RCC 7860 (cell line): ENCODE data around the gene RECK.

ENCODE experiments used
- DNase-seq: peaks from one replicate; pipeline ENCODE4 v3.0.0-alpha.2; 2015; ENCODE audit warnings: low spot score
- FAIRE-seq: peaks from 2 replicates; lab custom pipeline; 2012; peaks lifted over from hg19 to GRCh38; lab: Jason Lieb, UNC

RECK gene

GRCh38 chr9:36136894-36137391, 100.2 kb downstream of the RECK start:
- DNase-seq = no peak
- FAIRE-seq = no peak

GRCh38 chr9:36137392-36138004, 100.8 kb downstream of the RECK start:
- no peak for DNase-seq
- no peak for FAIRE-seq

- FAIRE-seq (no peak), DNase-seq (no peak)
Observed at GRCh38 chr9:36138496-36138895, 101.8 kb downstream of the RECK start.

GRCh38 chr9:36138901-36139300, 102.2 kb downstream of the RECK start:
- FAIRE-seq (no peak), DNase-seq (no peak)

DNA sequence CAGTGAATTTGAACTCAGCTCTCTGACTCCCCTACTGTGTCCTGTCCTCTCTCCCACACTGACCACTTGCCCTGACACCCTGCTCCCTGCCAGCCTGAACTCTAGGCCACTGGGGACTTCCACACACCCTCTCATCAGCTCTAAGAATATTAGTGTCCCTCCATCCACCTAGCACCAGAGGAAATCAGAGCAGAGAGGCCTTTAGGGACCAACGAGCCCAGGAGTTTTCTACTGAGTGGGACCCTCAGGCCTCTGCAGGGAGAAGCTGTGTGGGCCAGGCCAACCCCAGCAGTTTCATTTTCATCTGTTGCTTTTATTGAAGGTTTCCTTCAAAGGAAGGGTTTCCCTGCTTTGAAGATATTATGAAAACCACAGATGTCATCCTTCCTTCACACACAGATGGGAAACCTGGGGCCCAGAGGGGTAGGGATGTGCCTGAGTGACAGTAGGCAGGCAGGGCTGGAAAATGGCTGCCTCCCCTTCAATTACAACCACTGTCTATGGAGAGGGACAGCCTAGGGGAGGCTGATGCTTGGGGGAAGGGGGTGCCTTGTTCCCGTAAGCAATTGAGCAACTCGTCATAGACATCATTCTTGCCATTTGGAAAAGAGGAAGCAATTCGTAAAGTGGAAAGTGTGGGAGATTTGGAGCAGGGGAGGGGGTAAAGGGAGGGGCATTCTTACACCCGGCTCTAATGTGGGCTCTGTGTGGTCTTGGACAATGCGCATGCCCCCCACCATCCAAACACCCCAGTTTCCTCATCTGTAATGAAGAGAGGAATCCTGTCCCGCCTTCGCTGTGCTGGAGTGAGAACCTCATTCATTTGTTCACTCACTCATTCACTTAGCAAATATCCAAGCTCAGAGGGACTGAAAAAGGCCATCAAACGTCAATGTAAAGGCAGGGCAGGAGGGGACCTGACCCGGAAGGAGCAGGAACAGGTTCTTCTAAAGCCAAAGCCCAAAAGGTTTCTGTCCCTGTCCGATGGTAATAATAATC, 103.7 kb downstream of the RECK start:
- no peak for FAIRE-seq
- DNase-seq = no peak

DNA sequence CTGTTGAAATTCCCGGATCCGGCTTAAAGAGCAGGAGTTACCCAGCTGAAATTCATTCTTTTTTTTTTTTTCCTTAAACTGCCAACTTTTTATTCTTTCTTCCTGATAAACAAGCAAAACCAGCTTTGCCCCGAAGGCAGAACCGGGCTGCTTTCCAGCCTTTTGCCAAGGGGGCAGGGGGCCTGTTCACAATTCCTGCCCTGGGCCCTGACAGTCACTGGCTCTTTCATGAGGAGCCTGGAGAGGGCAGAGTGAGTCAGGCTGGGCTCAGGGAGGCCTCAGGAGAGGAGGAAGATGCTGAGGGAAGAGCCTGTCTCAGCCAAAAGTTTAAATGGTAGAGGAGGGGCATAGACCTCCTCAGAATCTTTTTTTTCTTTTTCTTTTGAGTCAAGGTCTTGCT, 104.6 kb downstream of the RECK start:
- DNase-seq (no peak), FAIRE-seq (no peak)

DNA sequence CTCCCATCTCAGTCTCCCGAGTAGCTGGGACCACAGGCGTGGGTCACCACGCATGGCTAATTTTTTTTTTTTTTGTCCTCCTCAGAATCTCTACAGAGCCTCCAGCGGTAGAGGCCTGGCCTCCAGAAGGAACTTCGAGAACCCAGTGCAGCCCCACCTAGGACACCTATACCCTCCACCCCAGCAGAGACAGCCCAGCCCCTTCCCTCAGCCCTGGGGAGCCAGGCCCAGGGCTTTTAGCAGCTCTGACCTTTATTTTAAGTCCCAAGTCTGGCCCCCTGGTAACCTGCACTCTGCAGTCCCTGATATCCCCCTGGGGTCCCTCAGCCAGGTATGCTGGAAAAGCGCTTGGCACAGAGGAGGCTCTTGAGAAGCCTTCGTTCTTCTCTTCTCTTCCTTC, 105.0 kb downstream of the RECK start:
- FAIRE-seq (no peak), DNase-seq (no peak)

DNA sequence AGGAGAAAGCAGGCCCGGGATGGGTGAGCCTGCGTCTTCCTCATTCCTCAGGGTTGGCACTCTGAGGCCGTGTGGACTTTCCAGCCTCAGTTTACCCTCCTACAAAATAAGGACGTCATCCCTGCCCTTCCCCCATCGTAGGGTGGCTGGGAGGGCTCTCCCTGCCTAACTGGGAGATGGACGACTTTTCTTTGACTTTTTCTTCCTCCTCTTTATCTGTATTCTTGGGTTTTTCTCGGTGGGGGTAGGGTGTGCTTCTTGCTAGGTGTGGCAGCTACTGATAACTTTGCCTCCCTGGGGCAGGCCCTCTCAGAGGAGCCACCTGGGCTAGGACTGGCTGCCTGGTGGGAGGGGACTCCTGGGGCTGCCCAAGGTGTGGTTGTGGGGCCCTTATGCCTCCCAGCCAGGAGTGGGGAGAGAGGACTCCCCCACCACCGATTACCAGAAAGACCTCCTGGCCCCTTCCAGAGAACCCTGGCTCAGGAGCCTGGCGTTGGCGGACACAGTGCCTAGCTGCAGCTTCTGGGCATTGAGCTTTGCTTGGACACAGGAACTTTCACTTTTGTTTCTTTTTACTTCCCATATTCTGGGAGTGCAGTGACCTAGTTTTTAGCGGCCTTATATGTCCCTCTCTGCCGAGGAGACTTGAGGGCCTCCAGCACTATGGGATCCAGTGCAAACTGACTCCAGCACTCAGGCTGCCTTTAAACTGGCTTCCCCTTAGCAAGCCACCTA, 106.0 kb downstream of the RECK start:
- FAIRE-seq = no peak
- no peak for DNase-seq

- FAIRE-seq (no peak), DNase-seq (no peak)
Observed at GRCh38 chr9:36143245-36143641, 106.5 kb downstream of the RECK start.

GRCh38 chr9:36144309-36145232, 107.9 kb downstream of the RECK start:
- no peak for DNase-seq
- FAIRE-seq = no peak

DNA sequence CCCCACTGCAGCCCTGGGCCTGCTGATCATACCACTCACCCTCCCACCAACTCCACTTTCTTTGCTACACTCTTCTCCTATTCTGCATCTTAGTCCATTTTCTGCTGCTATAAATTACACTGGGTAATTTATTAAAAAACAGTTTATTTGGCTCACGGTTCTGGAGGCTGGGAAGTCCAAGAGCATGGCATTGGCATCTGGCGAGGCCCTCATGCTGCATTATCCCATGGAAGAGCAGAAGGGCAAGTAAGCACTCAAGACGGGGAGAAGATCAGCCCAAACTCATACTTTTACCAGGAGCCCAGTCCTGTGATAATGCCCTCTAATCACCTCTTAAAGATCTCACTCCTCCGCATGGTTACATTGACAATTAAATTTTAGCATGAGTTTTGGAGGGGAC, 109.3 kb downstream of the RECK start:
- DNase-seq (no peak), FAIRE-seq (no peak)

- FAIRE-seq = no peak
Observed at GRCh38 chr9:36146651-36147050, 109.9 kb downstream of the RECK start.

GRCh38 chr9:36147441-36148175, 110.9 kb downstream of the RECK start:
- FAIRE-seq (no peak), DNase-seq (no peak)

More at GRCh38 chr9:36146651-36147050, 109.9 kb downstream of the RECK start:
- DNase-seq = no peak

- peak; percentile 97 for DNase-seq
- peak; percentile 92 for FAIRE-seq
Observed at GRCh38 chr9:36148311-36149051, 111.8 kb downstream of the RECK start.

GRCh38 chr9:36149197-36149596, 112.5 kb downstream of the RECK start:
- peak; percentile 18 for FAIRE-seq
- peak; percentile 54 for DNase-seq

- no peak for FAIRE-seq
- DNase-seq = no peak
Observed at GRCh38 chr9:36150574-36151315, 114.0 kb downstream of the RECK start.

DNA sequence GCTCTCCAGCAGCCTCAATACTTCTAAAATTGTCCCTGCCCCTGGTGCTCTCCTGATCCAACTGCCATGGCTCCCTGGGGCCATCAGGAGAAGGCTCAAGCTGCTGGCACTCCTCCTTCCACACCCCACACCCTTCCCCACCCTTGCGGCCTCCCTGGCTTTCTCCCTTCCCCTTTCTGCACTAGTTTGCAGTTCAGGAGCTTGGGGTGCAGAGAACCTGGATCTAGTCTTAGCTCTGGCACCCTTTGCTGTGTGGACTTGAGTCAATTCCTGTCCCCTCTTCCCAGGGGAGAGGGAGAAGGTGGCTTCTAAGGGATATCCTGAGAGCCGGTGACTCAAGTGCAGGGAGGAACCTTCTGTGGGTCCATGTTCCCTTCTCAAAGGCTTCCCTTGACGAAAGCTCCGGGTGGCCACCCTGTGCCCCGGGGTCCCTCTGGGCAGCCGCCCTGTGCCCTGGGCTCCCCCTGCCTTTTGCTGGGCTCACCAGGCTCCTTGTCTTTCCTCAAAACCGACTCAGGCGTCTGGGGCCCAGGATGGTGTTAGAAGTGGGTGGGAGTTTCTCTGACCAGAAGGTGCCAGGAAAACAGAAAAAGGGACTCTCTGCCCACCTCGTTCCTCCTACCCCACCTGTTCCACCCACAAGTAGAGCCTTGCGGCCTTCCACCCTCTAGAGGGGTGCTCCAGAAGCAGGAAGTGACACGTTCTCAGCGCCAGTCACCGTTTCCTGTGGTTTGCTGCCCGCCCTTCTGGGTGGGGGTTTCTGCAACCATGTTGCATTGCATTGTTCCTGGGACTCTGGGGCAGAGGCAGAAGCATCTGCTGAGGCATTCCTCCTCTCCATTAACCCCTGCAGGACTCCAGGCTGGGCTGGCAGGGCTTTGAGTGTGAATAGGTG, 114.8 kb downstream of the RECK start:
- FAIRE-seq (no peak), DNase-seq (peak; percentile 29)
